ENCODE data around the gene GPHN. TPM values are rescaled to one million over a fixed set of nuclear protein-coding genes. Genes with fewer than 3 reads are reported as not detected.

GPHN gene
- total RNA-seq (10 to 100 TPM; 17.7 to 37.1 (median 30.1) TPM), polyA plus RNA-seq (10 to 100 TPM; 15.2 to 34.7 TPM)
- long read RNA-seq, donor 1, full-length matches to known transcripts = 13 of 33 reads
- long read RNA-seq, donor 1, partial matches to known transcripts = 8 of 33 reads
- long read RNA-seq, donor 1, other reads (novel, unspliced or antisense) = 12 of 33 reads
- long read RNA-seq, donor 2, full-length matches to known transcripts = 36 of 56 reads
- long read RNA-seq, donor 2, partial matches to known transcripts = 7 of 56 reads
- long read RNA-seq, donor 2, other reads (novel, unspliced or antisense) = 13 of 56 reads
- long read RNA-seq, donor 3, full-length matches to known transcripts = 12 of 21 reads
- long read RNA-seq, donor 3, partial matches to known transcripts = 4 of 21 reads
- long read RNA-seq, donor 3, other reads (novel, unspliced or antisense) = 5 of 21 reads

DNA sequence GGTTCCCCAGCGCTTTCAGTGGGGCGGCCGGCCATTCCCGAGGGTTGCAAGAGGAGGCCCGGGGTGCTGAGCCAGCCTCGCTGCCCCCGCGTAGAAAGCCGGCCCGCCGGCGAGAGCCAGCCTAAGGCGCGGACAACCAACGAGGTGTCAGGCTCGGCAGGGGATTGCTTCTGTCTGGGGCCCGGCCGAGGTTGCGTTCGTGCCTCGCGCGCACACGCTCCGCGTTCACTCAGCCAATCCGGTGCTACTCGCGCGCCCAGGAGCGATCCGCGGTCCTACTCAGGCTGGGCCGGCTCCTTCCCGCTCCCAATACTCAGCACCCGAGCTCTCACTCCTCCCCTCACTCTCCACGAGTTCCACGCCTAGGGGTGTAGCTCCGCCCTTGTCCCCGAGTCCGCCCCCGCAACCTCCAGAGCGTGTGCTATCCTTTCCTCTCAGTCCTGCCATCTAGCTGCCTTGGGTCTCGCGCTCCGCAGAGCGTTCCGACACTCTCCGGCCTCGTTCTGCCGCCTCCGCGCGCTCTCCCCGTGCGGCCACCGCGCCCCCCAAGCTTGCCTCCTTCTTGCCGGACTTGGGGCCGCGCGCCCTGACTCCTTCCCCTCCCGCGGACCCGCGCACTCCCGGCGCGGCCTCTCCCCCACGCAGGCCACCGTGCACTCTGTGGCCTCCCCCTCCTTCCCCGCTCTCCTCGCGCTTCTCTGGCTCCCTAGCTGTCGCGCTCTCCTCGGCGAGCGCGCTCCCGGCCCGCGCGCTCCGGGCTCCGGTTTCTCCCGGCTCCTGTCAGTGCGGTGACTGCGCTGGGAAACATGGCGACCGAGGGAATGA is at the start of gene GPHN:
Gene GPHN (plus strand): TSS at position 426 of the 825 bp plus-strand sequence.
- ATAC-seq = peak; percentile 98 to 99 (median 98)
- H3K27me3 ChIP-seq = no peaks in the 10 kb centered on the region
- H3K4me3 ChIP-seq = peak within 1 kb of the TSS; percentile 78 to 97 (median 89)
- H3K9me3 ChIP-seq = no peaks in the 10 kb centered on the region
- 0 to 1% (median 0%) methylated on average over 69 to 91 of the region's 91 CpGs for WGBS, 4 donors
- intact Hi-C loops (cut with DNase I) = loop anchor here in 3 of 10 donors (2.0 to 10.0 kb wide), 5 partner anchors 59 to 854 kb away; partner anchors contain the start of genes EIF2S1 (in 1 of the 3) and PALS1 (in 1 of the 3)
- H3K36me3 ChIP-seq = no peaks in the 10 kb centered on the region
- H3K4me1 ChIP-seq = peaks cover 0 to 42% (median 28%) of the 10 kb centered on the region in 12 donors
- H3K27ac ChIP-seq = peak within 1 kb of the TSS; percentile 88 to 97 (median 94)
- TF ChIP-seq POLR2A (IDR thresholded peaks at IDR 0.05) (peak in 1 of 2 donors; percentile 75), CTCF (IDR thresholded peaks at IDR 0.05) (peak in 11 of 12 donors; percentile 15 to 79 (median 37))
- DNase-seq = peak; percentile 96 to 98 (median 97)

GRCh38 chr14:66459603-66460002 is 48.3 kb upstream of the GPHN start:
- H3K27me3 ChIP-seq = no peaks in the 10 kb centered on the region
- TF ChIP-seq CTCF (IDR thresholded peaks at IDR 0.05) = no peak
- no peak for TF ChIP-seq POLR2A (IDR thresholded peaks at IDR 0.05)
- no peak overlapping the region for H3K4me3 ChIP-seq
- DNase-seq (no peak), ATAC-seq (no peak)
- H3K4me1 ChIP-seq = no peaks in the 10 kb centered on the region
- intact Hi-C loops (cut with DNase I) = no loop called here
- peaks cover 0 to 3% (median 0%) of the 10 kb centered on the region in 12 donors for H3K9me3 ChIP-seq
- H3K27ac ChIP-seq = no peak overlapping the region
- H3K36me3 ChIP-seq = no peaks in the 10 kb centered on the region

GRCh38 chr14:66464261-66464660 is 43.7 kb upstream of the GPHN start:
- no peak for TF ChIP-seq POLR2A (IDR thresholded peaks at IDR 0.05)
- TF ChIP-seq CTCF (IDR thresholded peaks at IDR 0.05) = no peak
- ATAC-seq = no peak
- intact Hi-C loops (cut with DNase I) = no loop called here

More at GRCh38 chr14:66464261-66464660, 43.7 kb upstream of the GPHN start:
- Histone ChIP-seq H3K27ac (no peak overlapping the region), H3K9me3 (peaks cover 0 to 14% (median 6%) of the 10 kb centered on the region in 12 donors), H3K36me3 (no peaks in the 10 kb centered on the region), H3K4me1 (no peaks in the 10 kb centered on the region), H3K27me3 (no peaks in the 10 kb centered on the region), H3K4me3 (no peak overlapping the region)
- 95 to 99% (median 97%) methylated on average over 3 of the region's 3 CpGs for WGBS, 4 donors
- DNase-seq = no peak

All from heart left ventricle (tissue), 16 donors.